Bone marrow (tissue), 2 donors: ENCODE measurements around the gene USP19.
A peak's percentile ranks its signal among the peaks of the same experiment; 100 is the strongest.

ENCODE experiments used
- DNase-seq, 2 donors: peaks; one replicate each; lab custom pipeline; 2025; lab: John Stamatoyannopoulos, UW

The USP19 gene, protein sequence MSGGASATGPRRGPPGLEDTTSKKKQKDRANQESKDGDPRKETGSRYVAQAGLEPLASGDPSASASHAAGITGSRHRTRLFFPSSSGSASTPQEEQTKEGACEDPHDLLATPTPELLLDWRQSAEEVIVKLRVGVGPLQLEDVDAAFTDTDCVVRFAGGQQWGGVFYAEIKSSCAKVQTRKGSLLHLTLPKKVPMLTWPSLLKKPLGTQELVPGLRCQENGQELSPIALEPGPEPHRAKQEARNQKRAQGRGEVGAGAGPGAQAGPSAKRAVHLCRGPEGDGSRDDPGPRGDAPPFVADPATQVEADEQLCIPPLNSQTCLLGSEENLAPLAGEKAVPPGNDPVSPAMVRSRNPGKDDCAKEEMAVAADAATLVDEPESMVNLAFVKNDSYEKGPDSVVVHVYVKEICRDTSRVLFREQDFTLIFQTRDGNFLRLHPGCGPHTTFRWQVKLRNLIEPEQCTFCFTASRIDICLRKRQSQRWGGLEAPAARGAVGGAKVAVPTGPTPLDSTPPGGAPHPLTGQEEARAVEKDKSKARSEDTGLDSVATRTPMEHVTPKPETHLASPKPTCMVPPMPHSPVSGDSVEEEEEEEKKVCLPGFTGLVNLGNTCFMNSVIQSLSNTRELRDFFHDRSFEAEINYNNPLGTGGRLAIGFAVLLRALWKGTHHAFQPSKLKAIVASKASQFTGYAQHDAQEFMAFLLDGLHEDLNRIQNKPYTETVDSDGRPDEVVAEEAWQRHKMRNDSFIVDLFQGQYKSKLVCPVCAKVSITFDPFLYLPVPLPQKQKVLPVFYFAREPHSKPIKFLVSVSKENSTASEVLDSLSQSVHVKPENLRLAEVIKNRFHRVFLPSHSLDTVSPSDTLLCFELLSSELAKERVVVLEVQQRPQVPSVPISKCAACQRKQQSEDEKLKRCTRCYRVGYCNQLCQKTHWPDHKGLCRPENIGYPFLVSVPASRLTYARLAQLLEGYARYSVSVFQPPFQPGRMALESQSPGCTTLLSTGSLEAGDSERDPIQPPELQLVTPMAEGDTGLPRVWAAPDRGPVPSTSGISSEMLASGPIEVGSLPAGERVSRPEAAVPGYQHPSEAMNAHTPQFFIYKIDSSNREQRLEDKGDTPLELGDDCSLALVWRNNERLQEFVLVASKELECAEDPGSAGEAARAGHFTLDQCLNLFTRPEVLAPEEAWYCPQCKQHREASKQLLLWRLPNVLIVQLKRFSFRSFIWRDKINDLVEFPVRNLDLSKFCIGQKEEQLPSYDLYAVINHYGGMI (N-terminal part only)

GRCh38 chr3:49120438-49121131, at the start of gene USP19:
Gene USP19 (minus strand): TSS chr3:49120823. CDS start chr3:49119145, 1,678 bp downstream.
- DNase-seq: peak; percentile 76 to 91

DNA sequence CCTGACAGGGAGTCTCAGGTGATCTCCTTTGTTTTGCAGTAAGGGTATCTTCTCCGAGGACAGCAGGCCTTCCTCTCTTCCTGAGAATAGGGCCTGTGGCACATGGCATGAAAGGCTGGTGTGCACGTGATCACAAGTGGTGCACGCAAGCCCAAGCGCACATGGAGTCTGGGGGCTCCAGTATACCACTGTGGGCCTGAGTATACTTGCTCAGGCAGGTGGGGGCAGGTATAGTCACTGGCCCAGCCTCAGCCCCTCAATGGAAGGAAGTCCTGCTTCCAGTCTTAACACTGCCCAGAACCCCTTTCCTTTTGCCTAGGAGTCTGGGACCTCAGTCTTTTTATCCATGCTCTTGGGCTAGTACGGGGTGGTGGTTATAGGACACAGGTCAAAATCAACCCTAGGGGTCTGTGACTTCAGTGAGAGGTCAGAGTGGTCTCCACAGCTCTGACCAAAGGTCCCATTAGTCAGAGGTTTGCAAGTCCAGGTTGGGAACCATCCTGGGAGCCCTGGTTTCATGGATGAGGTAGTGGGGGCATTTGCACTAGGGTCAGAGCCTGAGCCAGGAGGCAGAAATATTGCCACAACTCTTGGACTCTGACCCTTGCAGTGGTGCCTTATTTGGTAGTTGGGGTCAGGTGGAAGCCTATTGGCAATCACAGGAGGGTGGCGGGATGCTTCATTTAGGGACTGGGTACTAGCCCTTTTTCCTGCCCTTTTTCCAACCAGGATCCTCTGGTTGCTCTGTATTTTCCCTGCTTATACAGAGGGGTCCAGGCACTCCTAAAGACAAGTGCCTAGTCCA, 46.3 kb upstream of the USP19 start:
- DNase-seq: no peak

DNA sequence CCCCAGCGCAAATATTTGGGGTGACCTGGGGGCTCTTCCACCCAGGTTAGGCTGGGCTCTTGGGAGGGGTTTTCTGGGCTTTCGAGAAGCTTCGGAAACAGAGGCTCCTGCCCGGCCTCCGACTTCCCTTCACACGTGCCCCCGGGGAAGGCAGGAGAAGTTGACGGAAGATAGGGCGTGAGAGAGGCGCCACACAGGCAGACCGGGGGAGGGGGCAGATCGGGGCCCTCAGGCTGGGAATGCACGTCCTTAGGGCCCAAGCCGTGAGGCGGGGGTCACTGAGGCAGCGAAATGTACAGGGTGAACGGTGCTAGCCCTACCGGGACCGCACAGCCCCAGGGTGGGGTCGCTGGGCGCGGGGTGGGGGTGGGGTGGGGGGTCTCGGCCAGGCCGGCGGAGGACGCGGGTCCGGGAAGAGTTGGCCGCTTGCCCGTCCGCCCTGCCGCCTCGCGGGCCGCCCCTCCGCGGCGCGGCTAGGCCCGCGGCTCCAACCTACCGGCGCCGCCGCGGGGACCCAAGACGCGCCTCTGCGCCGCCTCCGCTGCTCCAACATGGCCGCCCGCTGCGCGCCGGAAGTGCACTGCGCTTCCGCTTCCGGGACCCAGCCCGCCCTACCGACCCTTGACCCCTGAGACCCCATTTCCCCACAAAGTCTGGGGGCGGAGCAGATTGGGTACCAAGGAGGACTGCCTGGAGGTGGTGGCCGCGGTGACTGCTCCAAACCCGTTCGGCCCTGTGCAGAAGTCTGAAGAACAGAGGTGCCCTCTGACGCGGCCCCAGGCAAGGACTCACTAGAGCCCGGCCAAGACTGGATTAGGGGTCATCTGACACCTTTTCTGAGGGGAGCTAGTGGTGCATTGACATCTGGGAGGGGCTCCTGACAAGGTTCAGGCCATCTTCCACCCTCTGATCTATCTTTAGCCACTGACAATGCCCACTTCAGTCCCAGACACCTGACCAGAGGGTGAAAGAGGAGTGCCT, 45.4 kb upstream of the USP19 start, which contains the start of gene CCDC71:
Gene CCDC71 (minus strand): TSS at position 561 of the 981 bp plus-strand sequence. CDS start 2,123 bp downstream, outside the sequence.
- peak; percentile 38 to 51 for DNase-seq

DNA sequence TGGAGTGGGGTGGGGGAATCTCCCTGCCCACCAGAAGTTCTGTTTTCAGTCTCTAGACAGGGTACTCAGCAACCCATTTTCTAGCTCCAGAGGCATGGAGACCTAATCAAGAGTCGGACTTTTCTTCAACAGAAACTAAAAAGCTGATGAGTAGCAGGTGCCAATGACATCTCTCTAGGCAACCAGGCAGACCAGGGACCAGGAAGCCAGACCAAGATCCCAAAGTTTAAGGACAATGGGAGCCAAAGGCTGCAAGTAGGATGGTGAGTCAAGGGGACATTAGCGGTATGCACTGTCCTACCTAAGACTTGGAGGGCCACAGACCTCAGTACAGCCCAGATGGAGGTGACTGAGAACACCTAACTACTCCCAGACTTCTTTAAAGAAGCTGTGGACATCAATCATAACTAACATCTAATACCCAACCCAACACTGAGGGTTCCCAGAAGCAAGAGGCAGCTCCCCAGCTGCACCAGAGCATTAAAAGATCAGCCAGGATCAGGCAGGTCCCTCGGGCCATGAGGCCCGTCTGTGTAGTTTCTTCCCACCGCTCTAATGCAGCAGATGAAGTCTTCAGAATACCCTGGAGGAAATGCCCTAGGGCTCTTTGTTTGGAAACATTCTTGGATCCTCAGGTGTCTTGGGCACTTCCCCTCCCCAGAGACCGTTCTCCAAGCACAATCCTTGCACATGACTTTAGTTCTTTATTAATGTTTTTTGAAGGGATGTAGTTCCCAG, 44.5 kb upstream of the USP19 start:
- DNase-seq: no peak

GRCh38 chr3:49163609-49164008, 43.0 kb upstream of the USP19 start:
- DNase-seq: no peak

DNA sequence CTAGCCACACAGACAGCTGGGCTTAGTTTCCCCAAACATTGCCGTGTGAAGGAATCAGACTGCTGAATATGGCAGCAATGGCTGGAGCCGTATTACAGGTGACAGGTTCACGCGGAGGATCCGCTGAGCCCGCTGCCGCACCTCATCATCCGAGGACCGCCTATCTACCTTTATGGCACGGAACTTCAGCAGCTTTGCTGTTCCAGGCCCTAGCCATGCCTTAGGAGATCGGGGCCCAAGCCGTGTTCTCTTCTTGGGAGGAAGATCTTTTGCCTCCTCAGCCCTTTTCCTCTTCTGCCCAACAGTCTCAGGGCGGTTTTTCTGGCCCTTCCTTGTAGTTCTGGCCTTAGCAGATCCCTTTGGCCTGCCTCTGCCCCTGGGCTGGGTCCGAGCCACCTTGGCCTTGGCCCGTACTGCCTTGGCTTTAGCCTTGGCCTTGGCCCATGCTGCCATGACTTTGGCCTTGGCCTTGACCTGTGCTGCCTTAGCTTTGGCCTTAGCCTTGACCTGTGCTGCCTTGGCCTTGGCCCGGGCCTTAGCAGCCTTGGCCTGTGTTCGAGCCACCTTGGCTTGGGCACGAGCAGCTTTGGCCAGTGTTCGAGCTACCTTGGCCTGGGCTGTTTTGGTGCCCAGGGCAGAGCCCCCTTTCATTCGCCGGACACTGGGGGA, 42.3 kb upstream of the USP19 start:
- no peak for DNase-seq

DNA sequence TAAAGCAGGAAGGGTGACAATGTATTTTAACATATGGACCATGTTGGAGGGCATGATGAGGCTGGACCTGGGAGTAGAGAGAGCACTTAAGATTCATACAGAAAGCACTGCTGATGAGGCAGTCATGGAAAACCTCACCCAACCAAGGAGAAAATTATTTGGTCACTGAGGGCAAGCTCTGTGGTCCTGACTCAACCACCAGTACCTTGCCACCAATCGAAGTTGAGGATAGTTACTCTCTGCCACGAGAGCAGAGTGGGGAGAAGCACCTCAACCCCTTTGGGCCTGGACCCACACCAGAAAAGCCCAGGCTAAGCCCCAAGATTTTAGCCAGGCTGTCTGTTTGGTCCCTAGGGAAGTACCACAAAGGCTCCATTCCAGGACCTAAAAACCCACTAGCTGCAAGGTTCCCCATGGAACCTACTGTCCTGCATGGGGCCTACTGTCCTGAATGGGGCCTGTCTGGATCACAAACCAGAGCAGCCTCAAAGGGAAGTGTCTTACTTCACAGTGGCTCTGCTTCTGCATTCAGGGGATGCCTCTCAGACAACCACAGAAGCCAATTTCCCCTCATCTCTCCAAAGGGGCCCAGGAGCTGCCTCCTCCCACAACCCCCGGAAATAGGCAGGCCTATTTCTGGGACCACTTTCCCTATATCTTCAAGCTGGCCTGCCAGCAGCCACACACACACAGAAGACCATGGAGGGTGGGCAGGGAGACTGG, 41.3 kb upstream of the USP19 start:
- DNase-seq: no peak

DNA sequence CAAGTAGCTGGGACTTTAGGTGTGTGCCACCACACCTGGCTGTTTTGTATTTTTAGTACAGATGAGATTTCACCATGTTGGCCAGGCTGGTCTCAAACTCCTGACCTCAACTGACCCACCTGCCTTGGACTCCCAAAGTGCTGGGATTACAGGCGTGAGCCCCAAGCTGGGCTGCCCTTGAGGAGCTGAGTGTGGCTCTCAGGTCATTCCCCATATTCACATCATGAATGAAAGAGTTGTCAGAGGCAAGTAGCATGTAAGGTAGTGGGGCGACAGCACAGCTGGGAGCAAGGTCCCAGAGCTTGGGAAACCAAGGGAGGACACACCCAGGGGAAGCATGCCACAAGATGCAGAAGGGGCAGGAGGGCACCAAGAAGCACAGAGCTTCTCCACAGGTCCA, 40.6 kb upstream of the USP19 start:
- DNase-seq: no peak

- no peak for DNase-seq
These were observed 38.2 kb upstream of the USP19 start for GRCh38 chr3:49158792-49159191.

- DNase-seq: peak in 1 of 2 donors; percentile 27
These were observed 37.6 kb upstream of the USP19 start for GRCh38 chr3:49158103-49158709.

DNA sequence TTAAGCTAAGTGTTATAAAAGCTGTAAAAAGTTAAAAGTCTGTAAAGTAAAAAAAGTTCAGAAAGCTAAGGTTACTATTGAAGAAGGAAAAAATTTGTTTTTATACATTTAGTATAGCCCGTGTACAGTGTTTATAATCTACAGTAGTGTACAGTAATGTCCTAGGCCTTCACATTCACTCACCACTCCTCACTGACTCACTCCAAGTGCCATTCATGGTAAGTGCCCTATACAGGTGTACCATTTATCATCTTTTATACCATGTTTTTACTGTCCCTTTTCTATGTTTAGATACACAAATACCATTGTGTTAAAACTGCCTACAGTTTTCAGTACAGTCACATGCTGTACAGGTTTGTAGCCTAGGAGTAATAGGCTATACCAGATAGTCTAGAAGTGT, 36.7 kb upstream of the USP19 start:
- DNase-seq: no peak

- DNase-seq: no peak
These were observed 32.8 kb upstream of the USP19 start for GRCh38 chr3:49153349-49153912.

DNA sequence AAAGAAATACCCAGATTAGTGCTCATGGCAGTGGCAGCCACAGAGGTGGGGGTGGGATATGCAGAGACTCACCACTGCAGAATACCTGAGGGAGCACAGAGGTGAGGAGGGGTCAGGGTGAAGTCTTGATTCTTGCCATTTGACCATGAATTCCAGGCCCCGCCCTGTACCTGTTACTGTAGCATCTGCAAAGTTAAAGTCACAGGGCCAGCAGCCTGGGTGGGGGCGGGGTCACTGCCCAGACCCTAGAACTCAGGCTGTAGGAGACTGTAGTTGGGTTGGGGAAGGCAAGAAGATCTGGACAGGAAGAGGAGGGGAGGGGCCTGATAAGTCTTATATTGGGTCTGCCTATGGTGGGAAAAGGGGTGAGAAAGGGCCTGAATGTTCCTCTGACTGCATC, 31.0 kb upstream of the USP19 start:
- DNase-seq: no peak

DNA sequence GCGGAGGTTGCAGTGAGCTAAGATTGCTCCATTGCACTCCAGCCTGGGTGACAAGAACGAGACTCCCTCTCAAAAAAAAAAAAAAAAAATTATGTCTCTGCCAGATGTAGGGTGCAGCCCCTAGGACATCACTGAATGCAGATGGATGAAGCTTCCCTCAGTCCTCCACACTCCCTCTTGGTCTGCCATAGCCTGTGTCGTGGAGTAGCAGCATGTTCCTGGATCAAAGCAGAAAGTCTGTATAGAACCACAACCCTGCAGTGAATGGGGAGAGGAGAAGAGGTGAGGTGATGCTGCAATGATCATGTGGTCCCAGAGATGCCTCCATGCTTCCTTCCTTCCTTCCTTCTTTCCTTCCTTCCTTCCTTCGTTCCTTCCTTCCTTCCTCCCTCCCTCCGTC, 27.5 kb upstream of the USP19 start:
- no peak for DNase-seq

GRCh38 chr3:49140080-49140479, 19.5 kb upstream of the USP19 start:
- no peak for DNase-seq

DNA sequence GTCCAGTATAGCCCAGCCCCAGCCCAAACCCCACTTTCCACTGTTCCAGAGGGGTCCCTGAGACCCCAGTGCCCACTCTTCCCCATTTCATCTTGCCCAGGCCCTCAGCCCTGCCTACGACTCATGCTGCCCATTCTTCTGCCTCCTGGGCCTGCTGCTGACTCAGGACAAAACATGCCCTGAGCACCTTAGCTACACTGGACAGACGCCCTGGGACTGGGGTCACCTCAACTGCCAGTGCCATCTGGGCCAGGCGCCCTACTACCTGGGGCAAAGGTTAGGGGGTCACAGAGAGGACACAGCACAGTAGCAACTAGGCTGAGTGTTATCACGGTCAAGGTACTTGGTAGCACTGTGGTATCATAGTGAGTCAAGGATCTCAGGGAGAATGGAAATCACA, 14.9 kb upstream of the USP19 start:
- DNase-seq: no peak
